Esophagus squamous epithelium (tissue), 4 donors: ENCODE measurements around the gene SPINK7.
"Not testable (repeated sequence)": the region's sequence is repeated elsewhere in the genome, so short reads cannot be mapped to it uniquely, and the experiment has no call there.

ENCODE experiments used
- CTCF ChIP-seq, 6 experiments: fragments of 450-650 bp in 4 of 6; fragments of 200-600 bp in 2 of 6; sonication (generic) in 2 of 6; IDR thresholded peaks; one replicate each; pipeline ENCODE4 v1.5.1; 2016 to 2019; ENCODE audit warnings: antibody characterized with exemption in 6 of 6, mild to moderate bottlenecking in 4 of 6, moderate library complexity in 4 of 6
- POLR2A ChIP-seq, 4 donors: fragments of 450-650 bp; IDR thresholded peaks; one replicate each; pipeline ENCODE4 v1.6.1; 2017; ENCODE audit warnings: antibody characterized with exemption in 4 of 4, mild to moderate bottlenecking in 4 of 4, moderate library complexity in 3 of 4

GRCh38 chr5:148320011-148320963, 8.1 kb downstream of the SPINK7 start:
- TF ChIP-seq POLR2A, CTCF (IDR thresholded peaks at IDR 0.05): not testable (repeated sequence)
